Measurements from ENCODE around the gene KCNH8. TPM values are rescaled to one million over a fixed set of nuclear protein-coding genes. Genes with fewer than 3 reads are reported as not detected.

Gene KCNH8
- total RNA-seq, 2 donors from 2014 or later = 0.46 to 3.4 TPM

- no peak overlapping the region for H3K27ac ChIP-seq
- WGBS = 89% methylated on average over 3 of the region's 3 CpGs
- H3K27me3 ChIP-seq (replicated peaks; ENCODE audit: insufficient read depth) = no peaks in the 10 kb centered on the region
- DNase-seq (ENCODE audit: low spot score) = no peak
- H3K4me3 ChIP-seq = no peak overlapping the region
- H3K9me3 ChIP-seq = no peaks in the 10 kb centered on the region
- TF ChIP-seq POLR2A (IDR thresholded peaks at IDR 0.05) = no peak
- TF ChIP-seq POLR2AphosphoS5 (IDR thresholded peaks at IDR 0.05) = no peak
- TF ChIP-seq CTCF (IDR thresholded peaks at IDR 0.05) = no peak
- no peaks in the 10 kb centered on the region for H3K36me3 ChIP-seq
- H3K4me1 ChIP-seq (replicated peaks) = no peaks in the 10 kb centered on the region
- intact Hi-C loops (cut with DNase I) = no loop called here
Observed at GRCh38 chr3:19540464-19540863, 392.2 kb downstream of the KCNH8 start.

- Histone ChIP-seq H3K27me3 (replicated peaks; ENCODE audit: insufficient read depth) (no peaks in the 10 kb centered on the region), H3K9me3 (no peaks in the 10 kb centered on the region), H3K4me3 (no peak overlapping the region), H3K36me3 (no peaks in the 10 kb centered on the region), H3K4me1 (replicated peaks) (no peaks in the 10 kb centered on the region), H3K27ac (no peak overlapping the region)
- no peak for DNase-seq (ENCODE audit: low spot score)
- intact Hi-C loops (cut with DNase I) = no loop called here
- WGBS = 91% methylated on average over 2 of the region's 2 CpGs
- TF ChIP-seq POLR2A (IDR thresholded peaks at IDR 0.05) = no peak
- no peak for TF ChIP-seq CTCF (IDR thresholded peaks at IDR 0.05)
- TF ChIP-seq POLR2AphosphoS5 (IDR thresholded peaks at IDR 0.05) = no peak
Observed at GRCh38 chr3:19541284-19541683, 393.0 kb downstream of the KCNH8 start.

- Histone ChIP-seq H3K27ac (no peak overlapping the region), H3K27me3 (replicated peaks; ENCODE audit: insufficient read depth) (no peaks in the 10 kb centered on the region), H3K36me3 (no peaks in the 10 kb centered on the region), H3K9me3 (no peaks in the 10 kb centered on the region), H3K4me1 (replicated peaks) (no peaks in the 10 kb centered on the region), H3K4me3 (no peak overlapping the region)
- 34% methylated on average over 4 of the region's 4 CpGs for WGBS
- TF ChIP-seq CTCF (IDR thresholded peaks at IDR 0.05) (peak in 3 of 4 experiments; percentile 15 to 37 (median 22)), POLR2A (IDR thresholded peaks at IDR 0.05) (no peak), POLR2AphosphoS5 (IDR thresholded peaks at IDR 0.05) (no peak)
- intact Hi-C loops (cut with DNase I) = loop anchor here (2.0 kb wide), 1 partner anchor 195 kb away; no protein-coding TSS in a partner anchor
- no peak for DNase-seq (ENCODE audit: low spot score)
Observed at GRCh38 chr3:19543212-19543841, 395.0 kb downstream of the KCNH8 start.

- Histone ChIP-seq H3K4me1 (replicated peaks) (no peaks in the 10 kb centered on the region), H3K4me3 (no peak overlapping the region), H3K27ac (no peak overlapping the region), H3K36me3 (no peaks in the 10 kb centered on the region), H3K27me3 (replicated peaks; ENCODE audit: insufficient read depth) (no peaks in the 10 kb centered on the region), H3K9me3 (no peaks in the 10 kb centered on the region)
- intact Hi-C loops (cut with DNase I) = no loop called here
- 47% methylated on average over 2 of the region's 2 CpGs for WGBS
- TF ChIP-seq POLR2A (IDR thresholded peaks at IDR 0.05) = no peak
- TF ChIP-seq CTCF (IDR thresholded peaks at IDR 0.05) = no peak
- TF ChIP-seq POLR2AphosphoS5 (IDR thresholded peaks at IDR 0.05) = no peak
- no peak for DNase-seq (ENCODE audit: low spot score)
Observed at GRCh38 chr3:19547665-19548464, 399.6 kb downstream of the KCNH8 start.

All from prostate gland (tissue), 2 donors.